ENCODE data around the gene KLK6. TPM values are rescaled to one million over a fixed set of nuclear protein-coding genes. Genes with fewer than 3 reads are reported as not detected.
A peak's percentile ranks its signal among the peaks of the same experiment; 100 is the strongest.

Gene KLK6
- total RNA-seq, result not detected

DNA sequence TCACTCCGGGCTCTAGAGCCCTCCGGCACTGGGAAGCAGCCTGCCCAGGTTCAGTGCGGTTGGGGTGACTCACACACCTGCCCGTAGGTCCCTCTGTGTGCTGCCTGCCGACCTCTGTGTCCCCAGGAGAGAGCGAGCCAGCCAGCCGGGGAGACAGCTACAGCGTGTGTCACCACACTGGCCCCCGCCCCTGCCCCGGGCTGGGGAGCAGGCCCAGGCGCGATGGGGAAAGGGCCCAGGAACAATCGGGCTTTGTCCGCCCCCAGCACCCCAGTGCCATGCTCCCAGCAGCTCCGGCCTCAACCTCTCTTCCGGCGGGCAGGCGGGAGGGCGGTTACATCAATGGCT, at the start of gene KLK6:
Gene KLK6, minus strand, starts transcription at position 179 of the 348 bp plus-strand sequence. CDS start 1,487 bp downstream, outside the sequence.
- no peak for DNase-seq

DNA sequence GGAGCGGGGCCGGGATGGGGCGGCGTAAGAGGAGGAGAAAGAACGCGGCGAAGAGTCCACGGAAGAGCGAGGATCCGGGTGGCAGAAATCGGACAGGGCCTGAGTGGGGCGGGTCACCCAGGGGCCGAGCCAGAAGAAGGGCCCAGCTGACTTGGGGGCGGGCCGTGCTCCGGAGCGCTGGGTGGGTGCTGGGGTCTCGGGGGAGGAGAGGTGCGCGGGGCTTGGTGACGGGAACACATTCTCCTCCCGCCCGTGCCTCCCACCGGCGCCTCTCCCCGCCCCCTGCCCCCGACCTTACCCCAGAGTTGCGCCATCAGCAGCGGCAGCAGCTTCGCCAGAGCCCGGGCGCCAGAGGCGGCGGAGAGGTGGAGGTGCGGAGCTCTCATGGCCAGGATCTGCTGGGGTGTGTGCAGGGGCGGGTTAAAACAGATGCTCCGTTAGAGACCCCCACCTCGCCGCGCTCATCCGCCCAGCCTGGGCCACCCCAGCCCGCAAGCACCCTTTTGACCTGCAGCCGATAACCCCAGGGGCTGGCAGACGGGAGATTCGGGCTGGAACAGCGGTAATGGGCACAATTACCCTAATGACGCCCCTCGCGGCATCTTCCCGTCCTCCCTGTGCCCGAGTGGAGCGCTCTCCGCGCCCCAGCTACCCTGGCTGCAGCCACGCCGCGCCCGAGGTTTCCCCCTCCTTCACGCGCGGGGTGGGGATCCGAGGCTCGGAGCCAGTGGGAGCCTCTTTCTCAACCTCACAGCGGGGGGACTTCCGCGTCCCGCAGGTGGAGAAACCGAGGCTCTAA, 49.6 kb upstream of the KLK6 start:
- no peak for ATAC-seq
- no peak overlapping the region for H3K27ac Mint-ChIP-seq
- no peak for DNase-seq
- H3K4me3 Mint-ChIP-seq, result peak overlapping the region; percentile 17
- peaks cover 19% of the 10 kb centered on the region for H3K4me1 Mint-ChIP-seq
- peaks cover 51% of the 10 kb centered on the region for H3K27me3 Mint-ChIP-seq
- peaks cover 3% of the 10 kb centered on the region for H3K36me3 Mint-ChIP-seq
- CTCF ChIA-PET, result interaction anchor here (4.3 kb wide), 1 partner anchor 77 kb away, joined by 19 read pairs; no protein-coding TSS in a partner anchor
- H3K9me3 Mint-ChIP-seq (ENCODE audit: low read depth), result no peaks in the 10 kb centered on the region

More for the DNA sequence above, at the start of gene KLK6:
- Mint-ChIP-seq H3K9me3 (ENCODE audit: low read depth) (no peaks in the 10 kb centered on the region), H3K36me3 (no peaks in the 10 kb centered on the region), H3K4me3 (no peak within 1 kb of the TSS), H3K27me3 (peaks cover 2% of the 10 kb centered on the region), H3K4me1 (no peaks in the 10 kb centered on the region), H3K27ac (no peak within 1 kb of the TSS)
- ATAC-seq, result no peak
- CTCF ChIA-PET, result no interaction called here

DNA sequence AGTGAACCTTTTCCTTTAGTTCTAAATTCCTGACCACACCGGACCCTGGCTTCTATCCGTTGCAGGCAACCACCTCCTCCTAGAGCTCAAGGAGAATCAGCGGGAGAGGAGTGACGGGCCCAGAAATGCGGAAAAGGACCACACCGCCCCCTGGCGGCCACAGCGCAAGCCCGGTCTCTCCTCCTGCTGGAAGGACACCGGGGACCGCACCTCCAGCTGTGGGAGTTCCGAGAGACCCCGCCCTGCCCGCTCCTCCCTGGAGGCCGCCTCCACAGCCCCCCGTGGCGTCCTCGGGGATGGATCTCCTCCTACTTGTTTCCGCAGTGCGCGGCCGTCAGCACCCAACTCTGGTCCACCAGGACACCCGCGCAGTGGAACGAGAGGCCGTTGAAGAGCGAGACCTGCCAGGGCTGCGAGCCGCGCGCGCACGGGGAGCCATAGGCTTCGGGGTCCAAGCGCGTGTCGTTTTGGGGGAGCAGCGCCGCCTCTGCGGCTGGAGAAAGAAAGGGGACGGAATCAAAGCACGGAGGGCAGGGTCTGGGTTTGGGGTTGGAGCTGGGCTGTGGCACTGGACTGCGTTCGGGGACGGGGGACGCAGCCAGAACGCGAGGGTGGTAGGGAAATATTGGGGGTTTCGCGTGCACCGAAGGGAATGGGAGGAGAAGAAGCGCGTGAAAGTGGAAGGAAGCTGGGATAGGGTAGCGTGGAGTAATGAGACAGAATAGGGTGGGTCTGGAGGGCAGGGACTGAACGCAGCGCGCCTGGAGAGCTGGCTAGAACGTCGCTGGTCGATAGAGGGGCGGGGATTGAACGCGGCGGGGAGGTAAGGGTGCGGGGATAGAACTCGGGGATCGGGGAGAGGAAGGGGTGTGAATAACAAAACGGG, 47.6 kb upstream of the KLK6 start:
- peak; percentile 51 for ATAC-seq

DNA sequence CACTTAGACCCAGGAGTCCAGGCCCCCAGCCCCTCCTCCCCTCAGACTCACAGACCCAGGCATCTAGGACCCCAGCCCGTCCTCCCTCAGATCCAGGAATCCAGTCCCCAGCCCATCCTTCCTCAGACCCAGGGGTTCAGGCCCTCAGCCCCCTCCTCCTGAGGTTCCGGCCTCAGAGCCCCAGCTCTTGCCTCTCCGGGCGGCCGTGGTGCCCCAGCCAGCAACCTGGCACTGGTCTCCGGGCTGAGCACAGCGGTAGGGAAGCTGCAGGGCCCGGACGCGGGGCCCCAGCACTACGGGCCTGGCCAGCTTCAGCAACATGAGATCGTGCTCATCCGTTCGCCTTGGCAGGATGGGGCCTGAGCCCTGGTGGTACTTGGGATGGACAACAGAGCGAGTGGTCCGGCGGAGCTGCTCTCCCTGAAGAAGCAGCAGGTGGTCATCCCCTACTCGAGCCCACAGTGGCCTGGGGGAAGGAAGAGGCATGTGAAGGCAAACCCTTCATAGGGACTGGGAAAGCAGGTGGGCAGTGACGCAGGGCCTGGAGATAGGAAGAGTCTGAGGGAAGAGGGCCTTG, 46.4 kb upstream of the KLK6 start:
- Mint-ChIP-seq H3K36me3 (peaks cover 3% of the 10 kb centered on the region), H3K4me3 (no peak overlapping the region), H3K27me3 (peaks cover 49% of the 10 kb centered on the region), H3K27ac (no peak overlapping the region), H3K4me1 (peaks cover 21% of the 10 kb centered on the region), H3K9me3 (ENCODE audit: low read depth) (no peaks in the 10 kb centered on the region)
- CTCF ChIA-PET, result interaction anchor here (4.3 kb wide), 1 partner anchor 80 kb away, joined by 19 read pairs; no protein-coding TSS in a partner anchor
- ATAC-seq (no peak), DNase-seq (no peak)

More for the DNA sequence above, 47.6 kb upstream of the KLK6 start:
- Mint-ChIP-seq H3K36me3 (peaks cover 3% of the 10 kb centered on the region), H3K4me3 (no peak overlapping the region), H3K27ac (no peak overlapping the region), H3K27me3 (peaks cover 51% of the 10 kb centered on the region), H3K9me3 (ENCODE audit: low read depth) (no peaks in the 10 kb centered on the region), H3K4me1 (peaks cover 21% of the 10 kb centered on the region)
- peak; percentile 50 for DNase-seq
- CTCF ChIA-PET, result interaction anchor here (0.6 to 4.3 kb wide), 7 partner anchors 11 to 531 kb away, joined by 3 to 19 read pairs (median 3); partner anchors contain the start of gene KLK8

DNA sequence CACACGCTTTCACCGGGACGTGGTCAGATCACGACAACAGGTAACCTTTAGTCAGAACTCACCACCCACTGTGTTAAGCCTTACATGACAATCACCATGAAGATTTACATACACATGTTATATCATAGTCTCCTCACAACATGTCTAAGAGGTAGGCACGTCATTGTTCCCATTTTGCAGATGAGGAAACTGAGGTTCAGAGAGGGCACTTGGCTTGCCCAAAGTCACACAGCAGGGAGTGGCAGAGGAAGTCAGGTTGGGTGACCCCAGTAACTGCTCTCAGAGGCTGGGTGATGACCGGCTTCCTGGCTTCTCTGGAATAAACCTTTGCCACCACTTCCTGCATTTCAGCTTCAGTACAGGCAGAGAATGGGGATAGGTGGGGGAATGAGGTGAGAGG, 44.9 kb upstream of the KLK6 start:
- no peak overlapping the region for H3K4me3 Mint-ChIP-seq
- CTCF ChIA-PET, result no interaction called here
- peaks cover 35% of the 10 kb centered on the region for H3K27me3 Mint-ChIP-seq
- no peak overlapping the region for H3K27ac Mint-ChIP-seq
- peaks cover 3% of the 10 kb centered on the region for H3K36me3 Mint-ChIP-seq
- peaks cover 18% of the 10 kb centered on the region for H3K4me1 Mint-ChIP-seq
- no peak for ATAC-seq
- DNase-seq, result no peak
- no peaks in the 10 kb centered on the region for H3K9me3 Mint-ChIP-seq (ENCODE audit: low read depth)

DNA sequence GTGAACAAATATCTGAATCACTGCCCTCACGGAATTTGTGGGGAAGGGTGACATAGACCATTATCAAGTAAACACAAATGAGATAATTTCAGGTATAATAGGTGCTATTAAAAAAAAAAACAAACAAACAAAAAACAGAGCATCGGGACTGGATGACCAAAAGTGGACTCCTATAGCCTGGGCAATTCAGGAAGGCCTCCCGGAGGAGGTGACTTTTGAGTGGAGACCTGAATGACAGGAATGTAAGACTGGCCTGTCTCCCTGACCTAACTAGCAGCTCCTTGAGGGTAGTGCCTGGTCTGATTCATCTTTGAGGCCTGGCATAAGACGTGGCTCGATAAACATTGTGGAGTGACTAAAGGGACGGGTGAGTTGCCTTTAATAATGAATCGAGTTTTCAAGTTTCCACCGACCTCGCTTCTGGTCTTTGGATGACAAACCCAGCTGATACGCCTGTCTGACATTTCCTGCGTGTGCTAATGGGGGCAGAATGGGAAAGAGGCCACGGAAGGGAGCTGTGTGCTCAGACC, 43.3 kb upstream of the KLK6 start:
- H3K4me3 Mint-ChIP-seq, result no peak overlapping the region
- no peaks in the 10 kb centered on the region for H3K9me3 Mint-ChIP-seq (ENCODE audit: low read depth)
- H3K27ac Mint-ChIP-seq, result no peak overlapping the region
- peaks cover 24% of the 10 kb centered on the region for H3K27me3 Mint-ChIP-seq
- H3K36me3 Mint-ChIP-seq, result no peaks in the 10 kb centered on the region
- H3K4me1 Mint-ChIP-seq, result peaks cover 14% of the 10 kb centered on the region
- CTCF ChIA-PET, result interaction anchor here (1.3 kb wide), 1 partner anchor 91 kb away, joined by 4 read pairs; no protein-coding TSS in a partner anchor
- no peak for DNase-seq
- ATAC-seq, result no peak

DNA sequence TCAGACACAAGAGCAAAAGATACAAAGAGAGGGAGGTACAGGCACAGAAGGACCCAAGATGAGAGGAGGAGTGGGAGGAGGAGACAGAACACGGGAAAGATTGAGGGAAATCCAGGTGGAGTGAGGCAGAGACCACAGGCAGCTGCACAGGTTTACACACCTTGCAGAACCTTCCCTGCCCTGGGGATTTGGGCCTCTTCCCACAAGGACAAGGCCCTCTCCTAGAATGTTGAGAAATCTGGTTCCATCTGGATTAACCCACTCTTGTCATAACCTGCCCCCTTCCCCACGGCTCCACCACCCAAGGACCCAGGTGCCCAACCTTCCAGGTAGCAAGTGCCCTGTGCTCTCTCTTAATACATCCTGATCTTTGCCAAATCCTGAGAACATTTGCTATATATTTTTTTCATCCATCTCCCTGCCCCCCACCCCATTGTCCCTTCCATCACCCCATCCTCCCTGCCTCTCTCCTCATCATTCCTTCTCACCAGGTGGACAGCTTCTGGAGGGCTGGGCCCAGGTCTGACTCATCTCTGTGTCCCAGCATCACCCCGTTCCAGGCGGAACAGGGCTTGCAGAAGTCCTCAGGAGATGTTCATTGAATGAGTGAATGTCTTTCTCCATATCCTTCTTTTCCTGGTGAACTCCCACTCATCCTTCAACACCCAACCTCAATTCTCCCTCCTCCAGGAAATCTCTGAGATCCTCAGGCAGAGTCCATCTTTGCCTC, 40.8 kb upstream of the KLK6 start:
- DNase-seq, result no peak
- peaks cover 9% of the 10 kb centered on the region for H3K27me3 Mint-ChIP-seq
- peaks cover 9% of the 10 kb centered on the region for H3K4me1 Mint-ChIP-seq
- no peaks in the 10 kb centered on the region for H3K9me3 Mint-ChIP-seq (ENCODE audit: low read depth)
- CTCF ChIA-PET, result no interaction called here
- no peak overlapping the region for H3K27ac Mint-ChIP-seq
- no peaks in the 10 kb centered on the region for H3K36me3 Mint-ChIP-seq
- no peak for ATAC-seq
- no peak overlapping the region for H3K4me3 Mint-ChIP-seq

DNA sequence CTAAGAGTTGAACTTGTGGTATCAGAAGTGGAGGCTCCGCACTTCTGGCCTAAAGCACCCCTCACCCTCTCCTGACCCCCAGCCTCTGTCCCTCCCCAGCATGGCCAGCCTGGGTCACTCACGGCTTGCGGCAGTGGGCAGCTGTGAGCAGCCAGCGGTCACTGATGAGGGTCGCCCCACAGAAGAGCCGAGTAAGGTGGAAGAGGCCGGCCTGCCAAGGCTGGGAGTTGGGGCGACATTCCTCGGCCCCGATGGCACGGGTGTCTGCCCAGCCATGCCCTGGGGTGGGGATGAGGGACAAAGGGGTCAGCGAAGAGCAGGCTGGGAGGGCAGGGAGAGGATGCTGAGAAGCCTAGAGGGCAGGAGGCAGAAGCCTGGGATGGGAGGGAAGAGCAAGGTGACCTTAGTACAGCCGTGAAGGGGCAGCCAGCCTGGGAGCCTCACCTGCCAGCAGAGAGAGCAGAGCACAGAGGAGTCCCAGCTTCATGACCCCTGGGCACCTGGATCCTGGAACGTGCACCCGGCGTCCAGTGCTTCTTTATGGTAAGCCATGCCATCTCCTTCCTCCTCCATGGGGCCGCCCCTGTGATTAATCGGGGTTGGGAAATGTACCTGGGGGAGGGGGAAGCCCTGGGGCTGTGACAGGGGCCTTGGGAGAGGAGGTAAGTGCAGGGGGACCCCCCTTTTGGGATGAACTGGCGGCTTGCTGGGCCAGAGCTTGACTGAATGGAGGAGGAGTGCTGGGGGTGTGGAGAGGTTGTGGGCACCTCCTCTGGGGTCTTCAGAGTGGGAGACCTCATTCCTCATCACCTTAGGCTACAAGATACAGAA, 39.9 kb upstream of the KLK6 start:
- no peaks in the 10 kb centered on the region for H3K9me3 Mint-ChIP-seq (ENCODE audit: low read depth)
- H3K4me3 Mint-ChIP-seq, result no peak overlapping the region
- DNase-seq (no peak), ATAC-seq (no peak)
- no peaks in the 10 kb centered on the region for H3K36me3 Mint-ChIP-seq
- no peak overlapping the region for H3K27ac Mint-ChIP-seq
- CTCF ChIA-PET, result interaction anchor here (0.6 kb wide), 1 partner anchor 736 kb away, joined by 3 read pairs; no protein-coding TSS in a partner anchor
- peaks cover 9% of the 10 kb centered on the region for H3K27me3 Mint-ChIP-seq
- peaks cover 5% of the 10 kb centered on the region for H3K4me1 Mint-ChIP-seq

DNA sequence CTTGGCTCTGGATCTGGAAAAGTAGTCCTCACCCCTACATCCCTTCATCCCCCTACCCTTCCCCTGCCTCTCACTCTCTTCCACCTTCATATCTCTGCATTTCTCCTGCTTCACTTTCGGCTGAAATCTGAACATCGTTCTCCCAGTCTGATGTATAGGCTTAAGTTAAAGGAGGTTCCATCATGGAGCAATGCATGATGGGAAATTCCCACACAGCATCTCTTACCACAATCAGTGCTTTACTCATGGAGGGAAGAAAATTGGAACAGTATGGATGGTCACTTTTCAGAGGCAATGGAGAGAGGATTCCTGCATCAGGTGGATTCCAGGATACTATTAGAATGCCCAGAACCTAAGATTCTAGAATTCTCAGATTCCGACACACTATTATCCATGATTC, 38.1 kb upstream of the KLK6 start:
- no peaks in the 10 kb centered on the region for H3K36me3 Mint-ChIP-seq
- DNase-seq (no peak), ATAC-seq (no peak)
- H3K4me1 Mint-ChIP-seq, result no peaks in the 10 kb centered on the region
- H3K27me3 Mint-ChIP-seq, result peaks cover 6% of the 10 kb centered on the region
- CTCF ChIA-PET, result no interaction called here
- no peak overlapping the region for H3K4me3 Mint-ChIP-seq
- H3K9me3 Mint-ChIP-seq (ENCODE audit: low read depth), result no peaks in the 10 kb centered on the region
- no peak overlapping the region for H3K27ac Mint-ChIP-seq

DNA sequence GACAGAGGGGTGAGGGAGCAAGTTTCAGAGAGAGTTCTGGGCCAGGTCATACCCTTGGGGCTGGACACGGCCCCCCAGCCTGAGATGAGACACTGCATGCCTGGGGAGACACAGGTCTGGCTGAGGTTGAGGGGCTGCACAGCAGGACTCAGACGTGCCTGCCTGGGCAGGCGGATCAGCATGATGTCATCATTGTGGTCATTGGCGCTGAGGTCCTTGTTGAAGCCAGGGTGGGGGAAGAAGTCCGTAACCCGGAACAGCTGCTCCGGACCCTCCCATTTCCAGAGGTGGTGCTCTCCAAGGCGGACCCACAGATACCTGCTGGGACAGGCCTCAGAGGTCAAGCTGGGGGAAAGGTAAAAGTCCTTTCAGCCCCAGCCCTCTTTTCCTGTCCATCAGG, 37.0 kb upstream of the KLK6 start:
- Mint-ChIP-seq H3K4me3 (no peak overlapping the region), H3K4me1 (no peaks in the 10 kb centered on the region), H3K36me3 (no peaks in the 10 kb centered on the region), H3K9me3 (ENCODE audit: low read depth) (no peaks in the 10 kb centered on the region), H3K27ac (no peak overlapping the region), H3K27me3 (peaks cover 12% of the 10 kb centered on the region)
- ATAC-seq (no peak), DNase-seq (no peak)
- CTCF ChIA-PET, result no interaction called here

DNA sequence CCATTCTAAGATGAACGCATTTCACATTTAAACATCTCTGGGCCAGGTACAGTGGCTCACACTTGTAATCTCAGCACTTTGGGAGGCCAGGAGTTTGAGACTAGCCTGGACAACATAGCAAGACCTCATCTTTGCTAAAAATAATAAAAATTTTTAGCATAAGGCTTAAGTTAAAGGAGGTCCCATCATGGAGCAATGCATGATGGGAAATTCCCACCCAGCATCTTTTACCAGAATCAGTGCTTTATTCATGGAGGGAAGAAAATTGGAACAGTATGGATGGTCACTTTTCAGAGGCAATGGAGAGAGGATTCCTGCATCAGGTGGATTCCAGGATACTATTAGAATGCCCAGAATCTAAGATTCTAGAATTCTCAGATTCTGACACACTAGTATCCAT, 35.9 kb upstream of the KLK6 start:
- Mint-ChIP-seq H3K27me3 (peaks cover 20% of the 10 kb centered on the region), H3K4me1 (no peaks in the 10 kb centered on the region), H3K27ac (no peak overlapping the region), H3K36me3 (no peaks in the 10 kb centered on the region), H3K4me3 (no peak overlapping the region), H3K9me3 (ENCODE audit: low read depth) (no peaks in the 10 kb centered on the region)
- DNase-seq (no peak), ATAC-seq (no peak)
- CTCF ChIA-PET, result no interaction called here

DNA sequence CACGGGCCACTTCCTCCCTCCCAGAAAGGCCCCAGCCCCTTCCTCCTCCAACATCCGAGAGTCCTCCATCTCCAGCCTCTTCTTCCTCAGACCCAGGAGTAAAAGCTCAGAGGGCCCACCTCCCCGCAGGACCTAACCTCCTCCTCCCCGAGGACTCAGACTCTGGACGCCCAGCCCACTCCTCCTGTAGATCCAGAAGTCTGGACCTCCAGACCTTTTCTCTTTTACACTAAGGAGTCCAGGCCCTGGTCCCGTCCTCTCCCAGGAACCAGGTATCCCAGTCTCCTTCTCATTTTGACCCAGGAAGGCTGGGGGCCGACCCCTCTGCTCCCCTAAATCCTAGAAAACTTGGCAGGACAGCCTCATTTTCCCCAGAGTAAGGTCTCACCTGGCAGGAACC, 33.9 kb upstream of the KLK6 start:
- H3K4me1 Mint-ChIP-seq, result no peaks in the 10 kb centered on the region
- CTCF ChIA-PET, result no interaction called here
- DNase-seq (no peak), ATAC-seq (no peak)
- H3K36me3 Mint-ChIP-seq, result no peaks in the 10 kb centered on the region
- no peak overlapping the region for H3K4me3 Mint-ChIP-seq
- H3K27ac Mint-ChIP-seq, result no peak overlapping the region
- H3K9me3 Mint-ChIP-seq (ENCODE audit: low read depth), result no peaks in the 10 kb centered on the region
- peaks cover 20% of the 10 kb centered on the region for H3K27me3 Mint-ChIP-seq
